Measurements from ENCODE around the gene MORC2.

GRCh38 chr22:30884211-30885000 is 84.2 kb downstream of the MORC2 start:
- no peak for TF ChIP-seq CTCF (IDR thresholded peaks at IDR 0.05)
- no peak for TF ChIP-seq POLR2A (IDR thresholded peaks at IDR 0.05)

Data from uterus (tissue), 2 donors.